Adrenal gland (tissue), 12 donors: ENCODE data around the gene DCPS. TPM values are rescaled to one million over a fixed set of nuclear protein-coding genes. Genes with fewer than 3 reads are reported as not detected.

Experiments used
- DNase-seq, 7 donors: peaks; one replicate each; pipeline ENCODE4 v3.0.0-alpha.2; 2019 to 2020
- H3K27ac ChIP-seq, 5 donors: fragments of 200-600 bp; sonication (generic) in 4 of 5; 1 replicate in 3 of 5; 2 replicates in 2 of 5; pipeline versions ENCODE4 v1.5.1 to v1.8.0; 2016 to 2020; ENCODE audit warnings: mild to moderate bottlenecking in 1 of 5
- H3K27me3 ChIP-seq: fragments of 200-600 bp; 2 replicates; pipeline ENCODE4 v1.8.0; 2021
- H3K36me3 ChIP-seq, 2 donors: fragments of 200-600 bp; replicated peaks in 1 of 2; 1 replicate in 1 of 2; 2 replicates in 1 of 2; pipeline versions ENCODE4 v1.5.1 to v1.8.0; 2018 to 2022
- H3K4me1 ChIP-seq, 2 donors: fragments of 200-600 bp; replicated peaks in 1 of 2; 1 replicate in 1 of 2; 2 replicates in 1 of 2; pipeline versions ENCODE4 v1.5.1 to v1.8.0; 2018 to 2021
- H3K4me3 ChIP-seq, 4 donors: fragments of 200-600 bp; sonication (generic) in 3 of 4; one replicate each; pipeline ENCODE4 v1.5.1; 2016 to 2018
- H3K9me3 ChIP-seq, 3 donors: fragments of 200-600 bp; sonication (generic) in 1 of 3; replicated peaks in 1 of 3; 1 replicate in 2 of 3; 2 replicates in 1 of 3; pipeline versions ENCODE4 v1.5.1 to v1.8.0; 2016 to 2021
- POLR2A ChIP-seq, 2 donors: fragments of 450-650 bp; IDR thresholded peaks; one replicate each; pipeline ENCODE4 v1.6.1; 2017; ENCODE audit warnings: antibody characterized with exemption in 2 of 2, mild to moderate bottlenecking in 2 of 2, moderate library complexity in 1 of 2
- WGBS, 4 donors: extraction: QIAGEN DNeasy Blood & Tissue Kit in 2 of 4; methylation state at CpG; one replicate each; pipeline versions ENCODE4 v1.1.5 to v1.1.7; 2013 to 2017; 5-methylcytosine and 5-hydroxymethylcytosine counted together
- intact Hi-C, 2 donors: fragments of 100-400 bp; cut with DNase I; formaldehyde crosslinking; loops; one replicate each; pipeline versions ENCODE4 v1.14.1 to v1.15.0; 2022 to 2023
- polyA plus RNA-seq, 3 donors: library from polyadenylated mRNA; stranded (reverse); fragments of 200-250 nt in 2 of 3; fragments of 350-450 nt in 1 of 3; fragmentation: Illumina TruSeq in 1 of 3; extraction: RNeasy Lipid Tissue Mini Kit (QIAGEN cat#74804) in 1 of 3; gene quantifications; one replicate each; pipeline ENCODE4 v1.2.3, GENCODE V29; 2013 to 2014
- total RNA-seq, 9 donors: library from RNA; depleted of rRNA in 4 of 9; stranded (reverse); fragments of >200 nt in 4 of 9; fragments of 120-200 nt in 1 of 9; fragmentation: NEBNext Ultra II Directional in 1 of 9; extraction: Animal tissue kit (Norgen Biotek cat#: 25700) in 1 of 9; gene quantifications; one replicate each; pipeline versions ENCODE4 v1.1.0 to v1.2.4, GENCODE V29; 2013 to 2023
- TF ChIP-seq, protein P1 (sequence below), 6 experiments: fragments of 450-650 bp in 4 of 6; fragments of 200-600 bp in 2 of 6; sonication (generic) in 1 of 6; IDR thresholded peaks; 1 replicate in 5 of 6; 2 replicates in 1 of 6; pipeline versions ENCODE4 v1.5.1 to v1.8.0; 2016 to 2021; ENCODE audit warnings: antibody characterized with exemption in 6 of 6, mild to moderate bottlenecking in 2 of 6, moderate library complexity in 1 of 6
- donor health status: healthy with polysubstance abuse.
- donor health status: Bipolar disorder and iron deficiency.
- donor health status: DM: yes; HTN: yes; CAD: no.
- donor health status: DM: no; HTN: no; CAD: no.
- donor health status: DM: no; HTN: no; CAD: no.
- donor health status: DM: yes; HTN: yes; CAD: no.

The DCPS gene
- total and polyA plus RNA-seq, 12 donors, result 8.3 to 45.5 (median 18.9) TPM

DNA sequence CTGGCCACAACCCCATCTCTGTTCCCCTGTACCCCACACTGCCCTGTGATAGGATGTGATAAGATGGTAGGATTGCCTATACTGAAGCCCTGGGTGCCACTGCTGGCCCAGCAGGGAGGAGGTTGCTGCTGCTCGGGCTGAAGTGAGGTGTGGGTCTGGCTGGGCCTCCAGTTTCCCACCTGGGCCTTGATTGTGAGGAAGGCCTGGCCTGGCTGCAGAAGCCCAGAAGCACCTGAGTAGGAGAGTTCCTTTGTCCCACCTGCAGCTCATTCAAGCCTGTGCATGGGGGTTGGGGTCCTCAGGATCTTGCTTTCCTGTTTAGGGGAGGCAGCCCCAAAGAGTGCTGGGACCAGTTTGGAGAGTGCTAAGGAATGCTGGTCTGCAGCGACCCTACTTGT lies 54.9 kb downstream of the DCPS start:
- TF ChIP-seq, protein P1, sequence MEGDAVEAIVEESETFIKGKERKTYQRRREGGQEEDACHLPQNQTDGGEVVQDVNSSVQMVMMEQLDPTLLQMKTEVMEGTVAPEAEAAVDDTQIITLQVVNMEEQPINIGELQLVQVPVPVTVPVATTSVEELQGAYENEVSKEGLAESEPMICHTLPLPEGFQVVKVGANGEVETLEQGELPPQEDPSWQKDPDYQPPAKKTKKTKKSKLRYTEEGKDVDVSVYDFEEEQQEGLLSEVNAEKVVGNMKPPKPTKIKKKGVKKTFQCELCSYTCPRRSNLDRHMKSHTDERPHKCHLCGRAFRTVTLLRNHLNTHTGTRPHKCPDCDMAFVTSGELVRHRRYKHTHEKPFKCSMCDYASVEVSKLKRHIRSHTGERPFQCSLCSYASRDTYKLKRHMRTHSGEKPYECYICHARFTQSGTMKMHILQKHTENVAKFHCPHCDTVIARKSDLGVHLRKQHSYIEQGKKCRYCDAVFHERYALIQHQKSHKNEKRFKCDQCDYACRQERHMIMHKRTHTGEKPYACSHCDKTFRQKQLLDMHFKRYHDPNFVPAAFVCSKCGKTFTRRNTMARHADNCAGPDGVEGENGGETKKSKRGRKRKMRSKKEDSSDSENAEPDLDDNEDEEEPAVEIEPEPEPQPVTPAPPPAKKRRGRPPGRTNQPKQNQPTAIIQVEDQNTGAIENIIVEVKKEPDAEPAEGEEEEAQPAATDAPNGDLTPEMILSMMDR (IDR thresholded peaks at IDR 0.05), result no peak
- no peak for TF ChIP-seq POLR2A (IDR thresholded peaks at IDR 0.05)
- peak overlapping the region; percentile 55 to 96 (median 91) for H3K27ac ChIP-seq
- peak in 1 of 7 donors; percentile 16 for DNase-seq
- peak overlapping the region in 1 of 4 donors; percentile 17 for H3K4me3 ChIP-seq
- H3K9me3 ChIP-seq, result no peaks in the 10 kb centered on the region
- intact Hi-C loops, result loop anchor here in 1 of 2 donors (5.0 kb wide), 2 partner anchors 41 to 64 kb away; no protein-coding TSS in a partner anchor
- no peaks in the 10 kb centered on the region for H3K36me3 ChIP-seq
- 43 to 80% (median 58%) methylated on average over 1 to 2 of the region's 2 CpGs for WGBS, 4 donors
- no peaks in the 10 kb centered on the region for H3K27me3 ChIP-seq
- peaks cover 68 to 77% of the 10 kb centered on the region in 2 donors for H3K4me1 ChIP-seq

DNA sequence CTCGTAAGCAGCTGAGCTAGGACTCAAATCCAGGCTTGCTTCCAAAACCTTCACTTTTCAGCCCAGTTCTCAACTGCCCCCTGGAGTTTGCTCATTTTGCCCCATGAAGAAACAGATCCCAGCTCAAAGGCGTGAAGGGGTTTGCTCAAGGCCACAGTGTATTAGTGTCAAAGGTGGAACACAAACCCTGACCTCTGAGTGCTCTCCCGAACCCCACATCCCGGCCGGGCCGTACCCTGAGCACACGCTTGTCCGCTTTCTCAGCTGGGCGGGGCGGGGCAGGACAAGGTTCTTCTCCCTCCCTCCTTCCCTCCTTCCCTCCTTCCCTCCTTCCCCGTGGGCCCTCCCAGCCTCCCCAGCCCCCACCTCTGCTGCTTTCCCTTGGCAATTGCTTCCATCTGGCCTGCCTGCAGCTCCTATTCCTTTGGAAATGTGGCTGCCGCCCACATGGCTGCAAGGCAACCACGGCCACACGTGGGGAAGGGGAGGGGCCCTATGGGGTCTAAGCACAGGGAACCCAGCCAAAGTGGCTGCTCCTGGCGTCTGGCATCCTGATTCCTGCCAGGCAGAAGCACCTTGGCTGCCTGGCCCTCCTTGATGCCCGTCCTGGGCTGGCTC lies 55.7 kb downstream of the DCPS start:
- H3K36me3 ChIP-seq, result no peaks in the 10 kb centered on the region
- WGBS, 4 donors, result 16 to 66% (median 29%) methylated on average over 10 to 16 of the region's 16 CpGs
- TF ChIP-seq POLR2A (IDR thresholded peaks at IDR 0.05), result peak in 1 of 2 donors; percentile 66
- TF ChIP-seq, protein P1 (IDR thresholded peaks at IDR 0.05), result peak in 5 of 6 experiments; percentile 13 to 39 (median 27)
- H3K27ac ChIP-seq, result peak overlapping the region; percentile 55 to 96 (median 91)
- intact Hi-C loops, result loop anchor here in 1 of 2 donors (5.0 kb wide), 2 partner anchors 42 to 63 kb away; no protein-coding TSS in a partner anchor
- H3K9me3 ChIP-seq, result no peaks in the 10 kb centered on the region
- H3K27me3 ChIP-seq, result no peaks in the 10 kb centered on the region
- H3K4me1 ChIP-seq, result peaks cover 63 to 72% of the 10 kb centered on the region in 2 donors
- H3K4me3 ChIP-seq, result peak overlapping the region in 1 of 4 donors; percentile 27
- DNase-seq, result peak; percentile 85 to 95 (median 93)

DNA sequence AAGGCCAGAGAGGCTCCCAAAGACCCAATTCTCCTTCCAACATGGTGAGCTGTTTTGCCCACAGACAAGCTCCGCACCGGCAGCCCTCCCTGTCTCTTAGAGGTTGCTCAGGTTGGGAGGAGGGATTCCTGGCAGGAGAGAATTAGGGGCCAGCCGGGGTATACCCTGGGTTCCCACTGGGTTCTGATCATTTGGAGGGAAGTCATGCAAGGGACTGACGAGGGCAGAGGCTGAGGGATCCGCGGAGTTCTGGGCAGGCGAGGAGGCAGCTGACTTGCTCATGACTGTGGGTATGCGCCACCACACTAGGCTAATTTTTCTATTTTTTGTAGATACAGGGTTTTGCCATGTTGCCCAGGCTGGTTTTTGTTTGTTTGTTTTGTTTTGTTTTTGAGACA lies 56.2 kb downstream of the DCPS start:
- Histone ChIP-seq H3K36me3 (no peaks in the 10 kb centered on the region), H3K27ac (peak overlapping the region; percentile 55 to 96 (median 91)), H3K9me3 (no peaks in the 10 kb centered on the region), H3K27me3 (no peaks in the 10 kb centered on the region), H3K4me1 (peaks cover 58 to 67% of the 10 kb centered on the region in 2 donors), H3K4me3 (peak overlapping the region in 1 of 4 donors; percentile 27)
- WGBS, 4 donors, result 38 to 52% (median 44%) methylated on average over 5 to 8 of the region's 8 CpGs
- DNase-seq, result peak in 2 of 7 donors; percentile 47 to 53
- TF ChIP-seq, protein P1 (IDR thresholded peaks at IDR 0.05), result no peak
- no peak for TF ChIP-seq POLR2A (IDR thresholded peaks at IDR 0.05)
- intact Hi-C loops, result no loop called here

DNA sequence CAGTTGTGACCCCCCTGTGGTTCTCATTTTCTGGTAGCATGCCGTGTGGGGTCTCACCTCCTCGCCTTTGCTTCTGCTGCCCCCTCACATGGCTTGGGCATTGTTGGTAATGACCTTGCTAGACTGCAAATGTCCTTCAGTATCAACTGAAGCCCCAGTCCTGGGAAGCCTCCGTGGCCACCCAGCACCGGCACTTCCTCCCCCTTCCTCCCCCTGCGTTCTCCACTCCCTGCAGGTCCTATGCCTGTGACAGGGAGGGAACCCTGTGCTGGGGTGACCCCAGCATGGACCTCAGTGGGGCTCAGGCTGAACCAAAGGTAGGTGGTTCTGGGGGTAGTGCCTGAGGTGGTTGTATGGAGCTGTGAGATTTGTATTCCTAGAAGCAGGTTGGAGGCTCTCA lies 57.5 kb downstream of the DCPS start:
- Histone ChIP-seq H3K4me3 (no peak overlapping the region), H3K9me3 (no peaks in the 10 kb centered on the region), H3K36me3 (no peaks in the 10 kb centered on the region), H3K27ac (peak overlapping the region in 4 of 5 donors; percentile 1 to 96 (median 88)), H3K4me1 (peaks cover 66 to 72% of the 10 kb centered on the region in 2 donors), H3K27me3 (no peaks in the 10 kb centered on the region)
- DNase-seq, result peak in 1 of 7 donors; percentile 46
- TF ChIP-seq, protein P1 (IDR thresholded peaks at IDR 0.05), result no peak
- TF ChIP-seq POLR2A (IDR thresholded peaks at IDR 0.05), result no peak
- intact Hi-C loops, result no loop called here
- WGBS, 4 donors, result 31 to 62% (median 44%) methylated on average over 5 of the region's 5 CpGs
